A549 (cell line): ENCODE data around the gene NRXN3. TPM values are rescaled to one million over a fixed set of nuclear protein-coding genes. Genes with fewer than 3 reads are reported as not detected.

Experiments used
- ATAC-seq, 2 experiments: fragments of 200-7000 bp in 1 of 2; fragments of >200 bp in 1 of 2; cut with Nextera tagmentation in 1 of 2; cut with Tn5 transposase in 1 of 2; 3 replicates each; pipeline versions ENCODE4 v1.8.0 to v1.9.1; 2018 to 2020; ENCODE audit warnings: mild to moderate bottlenecking in 1 of 2, moderate library complexity in 1 of 2
- CTCF ChIA-PET: fragments of 300-600 bp; sonication (Branson Sonifier 250); formaldehyde crosslinking; extraction: SDS; loops from one replicate; lab custom pipeline; 2021; ENCODE audit warnings: antibody characterized with exemption, inconsistent platforms; lab: Yijun Ruan, JAX
- POLR2A ChIA-PET: fragments of 350-600 bp; formaldehyde crosslinking; extraction: SDS; loops from one replicate; lab custom pipeline; 2021; ENCODE audit warnings: antibody characterized with exemption, inconsistent platforms; lab: Yijun Ruan, JAX
- DNase-seq, 2 experiments: peaks; one replicate each; pipeline versions ENCODE4 v3.0.0 to v3.0.0-alpha.2; 2011 to 2016; ENCODE audit warnings: low read depth in 1 of 2, low spot score in 1 of 2
- FAIRE-seq: peaks from 2 replicates; lab custom pipeline; 2011; peaks lifted over from hg19 to GRCh38; lab: Jason Lieb, UNC
- H3K27ac ChIP-seq, 2 experiments: fragments of >200 bp; sonication (Bioruptor Twin); formaldehyde crosslinking; 3 replicates each; pipeline ENCODE4 v1.5.1; 2016 to 2017
- H3K4me1 ChIP-seq: fragments of >200 bp; sonication (Bioruptor Twin); formaldehyde crosslinking; 3 replicates; pipeline ENCODE4 v1.6.1; 2016
- H3K4me2 ChIP-seq: fragments of >200 bp; sonication (Bioruptor Twin); formaldehyde crosslinking; 3 replicates; pipeline ENCODE4 v1.6.1; 2016
- H3K4me3 ChIP-seq: fragments of >200 bp; sonication (Bioruptor Twin); formaldehyde crosslinking; 3 replicates; pipeline ENCODE4 v1.5.1; 2016
- H3K9me3 ChIP-seq: fragments of >200 bp; sonication (Bioruptor Twin); formaldehyde crosslinking; 3 replicates; pipeline ENCODE4 v1.6.1; 2016
- BHLHE40 ChIP-seq: IDR thresholded peaks from 2 replicates; pipeline ENCODE4 v1.6.1; 2012; ENCODE audit warnings: low read depth, low read length, inconsistent platforms
- CBX8 ChIP-seq: fragments of 200-600 bp; sonication (generic); IDR thresholded peaks from 2 replicates; pipeline ENCODE4 v1.6.1; 2016
- CHD4 ChIP-seq: fragments of 200-600 bp; sonication (generic); IDR thresholded peaks from 2 replicates; pipeline ENCODE4 v1.6.1; 2016; ENCODE audit warnings: antibody characterized with exemption, mild to moderate bottlenecking, borderline replicate concordance
- CTCF ChIP-seq: fragments of >200 bp; sonication (Bioruptor Twin); formaldehyde crosslinking; IDR thresholded peaks from 3 replicates; pipeline ENCODE4 v1.5.1; 2016
- EHF ChIP-seq: fragments of 250-450 bp; sonication (Bioruptor Pico); IDR thresholded peaks from 2 replicates; pipeline ENCODE4 v1.5.0; 2020; ENCODE audit warnings: mild to moderate bottlenecking
- ESRRA ChIP-seq: fragments of 150-350 bp; IDR thresholded peaks from 2 replicates; pipeline ENCODE4 v1.6.1; 2014; ENCODE audit warnings: mild to moderate bottlenecking, low read length, borderline replicate concordance
- FOSB ChIP-seq: fragments of 250-450 bp; sonication (Bioruptor Pico); IDR thresholded peaks from 2 replicates; pipeline ENCODE4 v1.5.0; 2020; ENCODE audit warnings: mild to moderate bottlenecking, moderate library complexity
- GATA3 ChIP-seq: IDR thresholded peaks from 2 replicates; pipeline ENCODE4 v1.6.1; 2012; ENCODE audit warnings: borderline replicate concordance
- HDAC2 ChIP-seq: fragments of 200-600 bp; sonication (generic); IDR thresholded peaks from 2 replicates; pipeline ENCODE4 v1.6.1; 2016
- HEYL ChIP-seq: fragments of 250-450 bp; sonication (Bioruptor Pico); IDR thresholded peaks from 2 replicates; pipeline ENCODE4 v1.8.0; 2021; ENCODE audit warnings: mild to moderate bottlenecking, moderate library complexity
- HMGXB4 ChIP-seq: fragments of 250-450 bp; sonication (Bioruptor Pico); IDR thresholded peaks from 2 replicates; pipeline ENCODE4 v1.5.0; 2021; ENCODE audit warnings: mild to moderate bottlenecking, moderate library complexity, borderline replicate concordance
- HOXB13 ChIP-seq: fragments of 250-450 bp; sonication (Bioruptor Pico); IDR thresholded peaks from 2 replicates; pipeline ENCODE4 v1.5.0; 2020; ENCODE audit warnings: low read depth, mild to moderate bottlenecking, moderate library complexity
- JUN ChIP-seq, 2 experiments: fragments of >200 bp; sonication (Bioruptor Twin); formaldehyde crosslinking; IDR thresholded peaks; 2 replicates in 1 of 2; 3 replicates in 1 of 2; pipeline ENCODE4 v1.6.1; 2016 to 2017
- KDM5A ChIP-seq: fragments of 200-600 bp; sonication (generic); IDR thresholded peaks from 2 replicates; pipeline ENCODE4 v1.6.1; 2016; ENCODE audit warnings: antibody characterized with exemption, mild to moderate bottlenecking
- MAFK ChIP-seq: fragments of 450-650 bp; IDR thresholded peaks from 2 replicates; pipeline ENCODE4 v1.6.1; 2014; ENCODE audit not compliant: partially characterized antibody
- MAZ ChIP-seq: fragments of 150-350 bp; IDR thresholded peaks from 2 replicates; pipeline ENCODE4 v1.6.1; 2014; ENCODE audit warnings: antibody characterized with exemption, low read depth, low read length, borderline replicate concordance
- NFE2L2 ChIP-seq: fragments of 150-350 bp; conservative IDR thresholded peaks from 2 replicates; pipeline ENCODE4 v1.6.1; 2014; ENCODE audit warnings: low read length
- NR3C1 ChIP-seq: fragments of >200 bp; sonication (Bioruptor Twin); formaldehyde crosslinking; IDR thresholded peaks from 3 replicates; pipeline ENCODE4 v1.6.1; 2017
- PHF8 ChIP-seq: fragments of 200-600 bp; sonication (generic); IDR thresholded peaks from 2 replicates; pipeline ENCODE4 v1.6.1; 2016; ENCODE audit warnings: low read depth, mild to moderate bottlenecking, antibody characterized with exemption, moderate library complexity, borderline replicate concordance
- RAD21 ChIP-seq, 2 experiments: fragments of >200 bp in 1 of 2; sonication (Bioruptor Twin) in 1 of 2; formaldehyde crosslinking in 1 of 2; IDR thresholded peaks in 1 of 2; conservative IDR thresholded peaks in 1 of 2; 2 replicates in 1 of 2; 3 replicates in 1 of 2; pipeline ENCODE4 v1.6.1; 2012 to 2018; ENCODE audit warnings: inconsistent platforms in 1 of 2
- RARB ChIP-seq: fragments of 250-450 bp; sonication (Bioruptor Pico); IDR thresholded peaks from 2 replicates; pipeline ENCODE4 v1.8.0; 2021; ENCODE audit warnings: mild to moderate bottlenecking, moderate library complexity
- RCOR1 ChIP-seq: fragments of 150-350 bp; IDR thresholded peaks from 2 replicates; pipeline ENCODE4 v1.6.1; 2014; ENCODE audit warnings: antibody characterized with exemption, low read length, low read depth
- RFX5 ChIP-seq: fragments of 450-650 bp; IDR thresholded peaks from 2 replicates; pipeline ENCODE4 v1.7.1; 2014; ENCODE audit warnings: antibody characterized with exemption, mild to moderate bottlenecking, moderate library complexity
- SMC3 ChIP-seq: fragments of >200 bp; sonication (Bioruptor Twin); formaldehyde crosslinking; IDR thresholded peaks from 3 replicates; pipeline ENCODE4 v1.6.1; 2018; ENCODE audit warnings: inconsistent platforms
- SREBF2 ChIP-seq: fragments of 450-650 bp; IDR thresholded peaks from 2 replicates; pipeline ENCODE4 v1.6.1; 2014; ENCODE audit warnings: mild to moderate bottlenecking, moderate library complexity
- TFCP2L1 ChIP-seq: fragments of 250-450 bp; sonication (Bioruptor Pico); IDR thresholded peaks from 2 replicates; pipeline ENCODE4 v1.5.0; 2021; ENCODE audit warnings: mild to moderate bottlenecking
- TP53 ChIP-seq: fragments of 250-450 bp; sonication (Bioruptor Pico); IDR thresholded peaks from 2 replicates; pipeline ENCODE4 v1.5.0; 2021; ENCODE audit warnings: mild to moderate bottlenecking, moderate library complexity
- ZFP36 ChIP-seq: fragments of 450-650 bp; IDR thresholded peaks from 2 replicates; pipeline ENCODE4 v1.6.1; 2014; ENCODE audit warnings: borderline replicate concordance; ENCODE audit not compliant: partially characterized antibody
- ZNF302 ChIP-seq: fragments of 250-450 bp; sonication (Bioruptor Pico); IDR thresholded peaks from 2 replicates; pipeline ENCODE4 v1.9.0; 2021; ENCODE audit warnings: inconsistent platforms, mild to moderate bottlenecking, moderate library complexity
- ZSCAN20 ChIP-seq: fragments of 250-450 bp; sonication (Bioruptor Pico); IDR thresholded peaks from 2 replicates; pipeline ENCODE4 v1.8.0; 2022; ENCODE audit warnings: mild to moderate bottlenecking, moderate library complexity
- WGBS: methylation state at CpG from one replicate; pipeline ENCODE4 v1.1.6; 2017; ENCODE audit errors: missing lambda C conversion rate; 5-methylcytosine and 5-hydroxymethylcytosine counted together
- polyA plus RNA-seq, 4 experiments: library from polyadenylated mRNA; depleted of rRNA in 3 of 4; stranded (reverse); fragments of >200 nt; fragmentation: RNase III in 1 of 4; extraction: RNeasy Plus Mini Kit Qiagen cat#74134 plus additional on column Dnase treatment in 1 of 4; gene quantifications; 2 replicates in 3 of 4; 3 replicates in 1 of 4; pipeline ENCODE4 v1.2.3, GENCODE V29; 2011 to 2017

NRXN3 gene
- polyA plus RNA-seq, 2 of the 4 experiments (the other 2 are of a cell fraction): 0.62 to 2.3 TPM

- DNase-seq: no peak
- Histone ChIP-seq H3K27ac (no peak overlapping the region), H3K4me3 (no peak overlapping the region), H3K4me2 (no peak overlapping the region), H3K9me3 (no peaks in the 10 kb centered on the region), H3K4me1 (no peaks in the 10 kb centered on the region)
- CTCF ChIA-PET: no interaction called here
- ATAC-seq: no peak
- POLR2A ChIA-PET: no interaction called here
- 12% methylated on average over 1 of the region's 1 CpG for WGBS
- peak; percentile 50 for TF ChIP-seq MAFK
- TF ChIP-seq SREBF2: no peak
- TF ChIP-seq TP53: no peak
- FAIRE-seq: no peak
Observed at GRCh38 chr14:78342879-78343278, 172.7 kb downstream of the NRXN3 start.

GRCh38 chr14:78344290-78344689 lies 174.1 kb downstream of the NRXN3 start:
- Histone ChIP-seq H3K4me3 (no peak overlapping the region), H3K4me2 (no peak overlapping the region), H3K4me1 (no peaks in the 10 kb centered on the region), H3K27ac (no peak overlapping the region), H3K9me3 (no peaks in the 10 kb centered on the region)
- 0% methylated on average over 3 of the region's 4 CpGs for WGBS
- DNase-seq: no peak
- no peak for FAIRE-seq
- ChIA-PET CTCF (interaction anchor here (0.5 kb wide), 1 partner anchor 146 kb away, joined by 4 read pairs; no protein-coding TSS in a partner anchor), POLR2A (no interaction called here)
- no peak for ATAC-seq
- TF ChIP-seq HOXB13: no peak
- TF ChIP-seq BHLHE40: no peak
- no peak for TF ChIP-seq KDM5A
- no peak for TF ChIP-seq HDAC2
- no peak for TF ChIP-seq TP53
- no peak for TF ChIP-seq HMGXB4
- no peak for TF ChIP-seq EHF
- TF ChIP-seq TFCP2L1: no peak
- TF ChIP-seq RARB: no peak
- no peak for TF ChIP-seq CHD4
- TF ChIP-seq NFE2L2: no peak
- TF ChIP-seq CBX8: no peak
- TF ChIP-seq MAZ: no peak
- TF ChIP-seq SMC3: no peak
- no peak for TF ChIP-seq ZFP36
- TF ChIP-seq ZSCAN20: no peak
- TF ChIP-seq FOSB (CRISPR knock-in tag): no peak
- TF ChIP-seq RAD21 (conservative IDR thresholded peaks at IDR 0.05 in 1 of 2, IDR thresholded peaks at IDR 0.05 in 1 of 2): no peak

DNA sequence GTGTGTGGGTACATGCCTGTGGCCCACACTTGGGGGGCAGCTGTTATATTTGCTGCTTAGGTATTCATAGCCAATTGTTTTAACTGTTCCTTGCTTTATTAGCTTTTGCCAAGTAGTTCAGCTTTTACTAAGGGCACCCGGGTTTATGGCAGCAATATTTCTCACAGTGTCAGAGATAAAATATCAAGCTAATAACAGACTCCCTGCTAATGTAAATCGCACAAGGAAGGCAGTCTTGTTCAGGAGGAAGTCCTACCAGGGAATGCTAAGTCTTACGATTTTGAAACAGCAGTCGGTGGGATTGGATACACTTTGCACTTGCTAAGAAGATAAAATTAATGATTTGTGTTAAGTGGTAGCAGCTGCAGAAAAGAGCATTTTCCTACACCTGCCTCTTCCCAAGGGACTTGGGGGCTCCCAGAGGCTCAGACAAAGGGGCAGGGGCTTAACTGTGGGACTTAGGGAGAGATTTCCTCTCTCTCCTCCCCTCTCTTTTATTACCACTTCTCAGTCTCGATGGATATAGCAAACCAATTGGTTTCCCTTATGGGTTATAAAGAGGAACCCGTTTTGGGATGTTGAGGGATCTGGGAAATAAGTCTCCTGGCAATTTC lies 175.1 kb downstream of the NRXN3 start:
- FAIRE-seq (no peak), ATAC-seq (no peak)
- no peak overlapping the region for H3K27ac ChIP-seq
- no peaks in the 10 kb centered on the region for H3K9me3 ChIP-seq
- 6% methylated on average over 6 of the region's 6 CpGs for WGBS
- POLR2A ChIA-PET: no interaction called here
- TF ChIP-seq RAD21 (conservative IDR thresholded peaks at IDR 0.05 in 1 of 2, IDR thresholded peaks at IDR 0.05 in 1 of 2) (no peak), HEYL (CRISPR knock-in tag) (no peak), CBX8 (no peak), ESRRA (no peak), MAZ (no peak), PHF8 (no peak), ZFP36 (no peak), CTCF (no peak), JUN (IDR thresholded peaks at IDR 0.05) (no peak), NR3C1 (no peak), RFX5 (no peak), MAFK (no peak), SREBF2 (no peak), TFCP2L1 (no peak), RCOR1 (no peak), ZNF302 (CRISPR knock-in tag) (no peak), GATA3 (no peak), CHD4 (no peak)
- TF ChIP-seq, all 56 proteins: peak for 0
- DNase-seq: no peak
- H3K4me1 ChIP-seq: no peaks in the 10 kb centered on the region
- H3K4me3 ChIP-seq: no peak overlapping the region
- CTCF ChIA-PET: interaction anchor here (0.5 kb wide), 1 partner anchor 147 kb away, joined by 4 read pairs; no protein-coding TSS in a partner anchor
- no peak overlapping the region for H3K4me2 ChIP-seq
